ENCODE results near the gene SNAI1. TPM values are rescaled to one million over a fixed set of nuclear protein-coding genes. Genes with fewer than 3 reads are reported as not detected.

SNAI1 gene
- total RNA-seq, 1 donor from 2014 or later, result 0.69 TPM

DNA sequence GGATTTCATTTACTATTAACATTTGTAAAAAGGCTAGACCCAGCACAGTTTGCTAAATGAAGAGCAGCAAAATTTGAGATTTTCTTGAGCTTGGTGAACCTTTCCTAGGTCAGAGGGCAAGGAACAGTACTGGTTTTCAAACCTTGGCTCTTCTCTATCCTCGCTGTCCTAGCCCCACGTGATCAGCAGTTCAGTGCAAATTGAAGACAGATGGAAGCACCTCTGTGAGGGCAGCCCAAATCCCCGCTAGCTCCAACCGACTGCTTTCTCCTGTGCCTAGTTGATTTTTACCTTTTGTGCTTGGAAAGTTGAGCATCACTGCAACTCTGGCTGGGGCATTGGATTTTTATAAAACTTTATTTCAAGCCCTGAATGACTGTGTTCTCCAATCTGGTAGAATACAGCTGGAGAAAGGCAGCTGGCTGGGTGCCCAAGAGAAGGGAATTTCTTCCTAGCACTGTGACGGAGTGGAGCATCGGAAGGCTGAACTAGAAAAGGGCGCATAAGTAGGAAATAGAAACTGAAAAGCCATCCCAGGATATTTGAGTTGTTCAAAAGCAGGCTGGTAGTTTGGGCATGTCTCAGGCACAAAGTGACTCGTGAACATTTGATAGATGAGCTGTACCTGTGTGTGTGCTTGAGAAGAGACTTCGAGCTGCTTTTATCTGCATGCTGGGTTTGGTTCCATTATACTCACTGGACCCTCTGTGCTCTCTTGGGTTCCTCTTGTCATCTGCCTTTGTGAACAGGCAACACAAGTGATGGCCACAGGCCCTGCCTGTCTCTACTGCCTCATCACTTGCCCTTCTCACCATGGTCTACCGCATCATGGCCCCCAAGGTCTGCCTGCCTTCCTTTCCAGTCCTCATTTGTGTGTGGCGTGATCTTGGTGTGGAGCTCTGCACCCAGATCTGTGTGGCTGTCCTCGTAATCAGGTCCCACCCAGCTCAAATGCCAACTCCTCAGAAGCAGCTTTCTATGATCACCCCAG, 44.3 kb upstream of the SNAI1 start:
- Histone ChIP-seq H3K27ac (replicated peaks) (peak overlapping the region; percentile 89), H3K9me3 (replicated peaks) (no peaks in the 10 kb centered on the region), H3K4me3 (peak overlapping the region; percentile 77), H3K4me1 (peaks cover 66% of the 10 kb centered on the region), H3K27me3 (ENCODE audit: low read depth) (no peaks in the 10 kb centered on the region), H3K36me3 (peaks cover 24% of the 10 kb centered on the region)
- TF ChIP-seq, protein P1, sequence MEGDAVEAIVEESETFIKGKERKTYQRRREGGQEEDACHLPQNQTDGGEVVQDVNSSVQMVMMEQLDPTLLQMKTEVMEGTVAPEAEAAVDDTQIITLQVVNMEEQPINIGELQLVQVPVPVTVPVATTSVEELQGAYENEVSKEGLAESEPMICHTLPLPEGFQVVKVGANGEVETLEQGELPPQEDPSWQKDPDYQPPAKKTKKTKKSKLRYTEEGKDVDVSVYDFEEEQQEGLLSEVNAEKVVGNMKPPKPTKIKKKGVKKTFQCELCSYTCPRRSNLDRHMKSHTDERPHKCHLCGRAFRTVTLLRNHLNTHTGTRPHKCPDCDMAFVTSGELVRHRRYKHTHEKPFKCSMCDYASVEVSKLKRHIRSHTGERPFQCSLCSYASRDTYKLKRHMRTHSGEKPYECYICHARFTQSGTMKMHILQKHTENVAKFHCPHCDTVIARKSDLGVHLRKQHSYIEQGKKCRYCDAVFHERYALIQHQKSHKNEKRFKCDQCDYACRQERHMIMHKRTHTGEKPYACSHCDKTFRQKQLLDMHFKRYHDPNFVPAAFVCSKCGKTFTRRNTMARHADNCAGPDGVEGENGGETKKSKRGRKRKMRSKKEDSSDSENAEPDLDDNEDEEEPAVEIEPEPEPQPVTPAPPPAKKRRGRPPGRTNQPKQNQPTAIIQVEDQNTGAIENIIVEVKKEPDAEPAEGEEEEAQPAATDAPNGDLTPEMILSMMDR (IDR thresholded peaks at IDR 0.05; ENCODE audit: borderline replicate concordance), result no peak
- DNase-seq, result peak; percentile 69
- intact Hi-C loops (cut with micrococcal nuclease), result no loop called here

DNA sequence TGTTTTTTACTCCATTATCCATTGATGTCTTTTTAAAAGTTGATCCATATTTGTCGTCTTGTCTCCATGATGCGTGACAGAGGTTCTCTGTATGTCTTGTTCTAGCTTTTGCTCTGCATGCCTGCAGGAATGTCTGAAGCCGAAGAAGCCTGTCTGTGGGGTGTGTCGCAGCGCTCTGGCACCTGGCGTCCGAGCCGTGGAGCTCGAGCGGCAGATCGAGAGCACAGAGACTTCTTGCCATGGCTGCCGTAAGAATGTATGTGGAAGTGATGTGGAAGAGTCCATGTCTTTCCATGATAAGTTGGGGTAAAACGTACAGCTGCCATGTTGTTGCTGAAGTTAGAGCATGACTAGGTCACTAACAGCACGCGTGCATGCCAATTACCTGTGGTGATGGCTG, 41.3 kb upstream of the SNAI1 start:
- intact Hi-C loops (cut with micrococcal nuclease), result no loop called here
- Histone ChIP-seq H3K9me3 (replicated peaks) (no peaks in the 10 kb centered on the region), H3K27ac (replicated peaks) (no peak overlapping the region), H3K4me1 (peaks cover 73% of the 10 kb centered on the region), H3K36me3 (peaks cover 50% of the 10 kb centered on the region), H3K27me3 (ENCODE audit: low read depth) (no peaks in the 10 kb centered on the region), H3K4me3 (no peak overlapping the region)
- TF ChIP-seq, protein P1 (IDR thresholded peaks at IDR 0.05; ENCODE audit: borderline replicate concordance), result no peak
- no peak for DNase-seq

DNA sequence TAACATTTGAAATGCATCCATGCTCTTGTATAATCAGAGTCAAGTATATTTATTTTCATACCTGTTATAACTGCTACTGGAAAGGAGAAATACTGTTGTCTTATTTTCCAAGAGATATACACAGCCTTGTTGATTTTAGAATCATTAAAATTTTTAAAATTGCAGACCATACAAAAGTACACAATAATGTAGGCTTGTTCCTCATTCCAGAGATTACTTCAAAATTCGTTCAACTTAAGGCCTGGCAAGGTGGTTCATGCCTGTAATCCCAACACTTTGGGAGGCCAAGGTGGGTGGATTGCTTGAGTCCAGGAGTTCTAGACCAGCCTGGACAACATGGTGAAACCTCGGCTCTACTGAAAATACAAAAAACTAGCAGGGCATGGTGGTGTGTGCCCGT, 40.5 kb upstream of the SNAI1 start:
- TF ChIP-seq, protein P1 (IDR thresholded peaks at IDR 0.05; ENCODE audit: borderline replicate concordance), result no peak
- Histone ChIP-seq H3K36me3 (peaks cover 58% of the 10 kb centered on the region), H3K9me3 (replicated peaks) (no peaks in the 10 kb centered on the region), H3K4me1 (peaks cover 64% of the 10 kb centered on the region), H3K27me3 (ENCODE audit: low read depth) (no peaks in the 10 kb centered on the region), H3K27ac (replicated peaks) (no peak overlapping the region), H3K4me3 (no peak overlapping the region)
- intact Hi-C loops (cut with micrococcal nuclease), result no loop called here
- DNase-seq, result no peak

DNA sequence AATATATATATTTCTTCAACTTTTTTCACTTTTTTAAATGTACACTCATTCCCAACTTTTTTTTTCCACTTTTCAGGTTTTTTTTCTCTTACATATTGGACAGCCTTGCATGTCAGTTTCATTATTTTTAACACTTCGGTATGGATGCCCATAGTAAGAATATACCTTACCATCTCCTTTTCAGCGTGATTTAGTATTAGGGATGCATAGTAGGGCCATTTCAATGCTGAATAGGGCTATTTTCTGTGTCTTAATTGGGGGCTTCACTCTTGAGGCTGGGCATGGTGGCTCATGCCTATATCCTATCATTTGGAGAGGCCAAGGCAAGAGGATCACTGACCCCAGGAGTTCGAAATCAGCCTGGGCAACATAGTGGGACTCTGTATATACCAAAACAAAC, 39.8 kb upstream of the SNAI1 start:
- Histone ChIP-seq H3K4me1 (peaks cover 58% of the 10 kb centered on the region), H3K36me3 (peaks cover 61% of the 10 kb centered on the region)
- intact Hi-C loops (cut with micrococcal nuclease), result no loop called here

DNA sequence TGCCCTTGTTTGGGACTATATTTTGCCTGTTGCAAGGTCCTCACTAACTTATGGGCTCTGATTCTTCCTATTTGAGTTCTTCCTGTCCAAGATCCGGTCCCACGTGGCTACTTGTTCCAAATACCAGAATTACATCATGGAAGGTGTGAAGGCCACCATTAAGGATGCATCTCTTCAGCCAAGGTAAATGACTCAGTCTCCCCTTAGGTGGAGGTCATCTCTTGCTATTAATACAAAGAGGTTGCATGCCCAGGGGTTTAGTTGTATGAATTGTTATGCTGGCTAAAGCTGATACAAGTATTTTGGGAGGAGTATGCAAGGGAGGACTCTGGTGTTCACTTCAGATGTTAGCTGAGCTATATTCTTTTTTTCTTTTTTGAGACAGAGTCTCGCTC, 37.5 kb upstream of the SNAI1 start:
- H3K27me3 ChIP-seq (ENCODE audit: low read depth), result no peaks in the 10 kb centered on the region
- no peak overlapping the region for H3K4me3 ChIP-seq
- H3K4me1 ChIP-seq, result peaks cover 34% of the 10 kb centered on the region
- DNase-seq, result no peak
- H3K36me3 ChIP-seq, result peaks cover 85% of the 10 kb centered on the region
- H3K9me3 ChIP-seq (replicated peaks), result no peaks in the 10 kb centered on the region
- TF ChIP-seq, protein P1 (IDR thresholded peaks at IDR 0.05; ENCODE audit: borderline replicate concordance), result no peak
- H3K27ac ChIP-seq (replicated peaks), result no peak overlapping the region
- intact Hi-C loops (cut with micrococcal nuclease), result no loop called here

More for the DNA sequence above, 39.8 kb upstream of the SNAI1 start:
- Histone ChIP-seq H3K27ac (replicated peaks) (no peak overlapping the region), H3K9me3 (replicated peaks) (no peaks in the 10 kb centered on the region), H3K27me3 (ENCODE audit: low read depth) (no peaks in the 10 kb centered on the region), H3K4me3 (no peak overlapping the region)
- TF ChIP-seq, protein P1 (IDR thresholded peaks at IDR 0.05; ENCODE audit: borderline replicate concordance), result no peak
- no peak for DNase-seq
